ENCODE measurements around the gene ZNRF1. TPM values are rescaled to one million over a fixed set of nuclear protein-coding genes. Genes with fewer than 3 reads are reported as not detected.

ZNRF1 gene
- total and polyA plus RNA-seq, 2 of the 13 experiments (the other 11 are each of a cell fraction or from before 2014, with no cell fraction given): 43.9 to 58.7 TPM

DNA sequence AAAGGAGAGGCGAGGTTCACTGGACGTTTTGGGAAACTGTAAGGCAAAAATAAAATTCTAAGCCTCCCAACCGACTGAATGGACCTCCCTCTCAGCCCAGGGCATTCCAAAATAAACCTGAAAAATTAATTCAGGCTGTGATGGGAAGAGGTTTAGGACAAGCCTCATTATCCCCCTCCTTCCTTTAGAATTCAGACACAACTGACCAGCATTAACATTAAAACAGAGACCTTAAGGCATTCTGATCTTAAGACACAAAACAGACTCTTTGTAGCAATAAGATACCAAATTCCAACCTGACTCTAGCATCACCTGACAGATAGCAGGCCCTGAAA lies 118.1 kb downstream of the ZNRF1 start (continued):
- TF ChIP-seq, protein P1, sequence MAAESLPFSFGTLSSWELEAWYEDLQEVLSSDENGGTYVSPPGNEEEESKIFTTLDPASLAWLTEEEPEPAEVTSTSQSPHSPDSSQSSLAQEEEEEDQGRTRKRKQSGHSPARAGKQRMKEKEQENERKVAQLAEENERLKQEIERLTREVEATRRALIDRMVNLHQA (CRISPR knock-in tag; IDR thresholded peaks at IDR 0.05): no peak
- TF ChIP-seq TOE1 (CRISPR knock-in tag; IDR thresholded peaks at IDR 0.05) (0 out of 2 replicates have a peak, but pooled peaks have one; percentile 6), ZNF451 (CRISPR knock-in tag; IDR thresholded peaks at IDR 0.05) (no peak), ZNF180 (CRISPR knock-in tag; IDR thresholded peaks at IDR 0.05; ENCODE audit: borderline replicate concordance, low read depth) (no peak), TAF15 (IDR thresholded peaks at IDR 0.05; ENCODE audit: low read depth, low read length, poor library complexity, severe bottlenecking) (no peak), KDM5A (IDR thresholded peaks at IDR 0.05; ENCODE audit: borderline replicate concordance, low read length) (no peak), ZNF547 (CRISPR knock-in tag; IDR thresholded peaks at IDR 0.05) (no peak), ZSCAN20 (CRISPR knock-in tag; IDR thresholded peaks at IDR 0.05; ENCODE audit: borderline replicate concordance) (0 out of 2 replicates have a peak, but pooled peaks have one; percentile 26), NR2F2 (IDR thresholded peaks at IDR 0.05; ENCODE audit: borderline replicate concordance, low read depth) (no peak), ZNF235 (CRISPR knock-in tag; IDR thresholded peaks at IDR 0.05; ENCODE audit: borderline replicate concordance) (no peak), WIZ (CRISPR knock-in tag; IDR thresholded peaks at IDR 0.05) (no peak), POLR2AphosphoS2 (IDR thresholded peaks at IDR 0.05; ENCODE audit: low read depth, low read length) (no peak), HNRNPH1 (optimal IDR thresholded peaks at IDR 0.05; ENCODE audit: low read depth, low read length) (no peak), IRF2 (CRISPR knock-in tag; IDR thresholded peaks at IDR 0.05) (no peak), TCF12 (IDR thresholded peaks at IDR 0.05) (no peak), TCF12 (CRISPR knock-in tag; IDR thresholded peaks at IDR 0.05) (no peak), ZNF660 (CRISPR knock-in tag; IDR thresholded peaks at IDR 0.05; ENCODE audit: borderline replicate concordance, low read depth) (no peak), JUN (CRISPR knock-in tag; IDR thresholded peaks at IDR 0.05) (no peak), GATA4 (IDR thresholded peaks at IDR 0.05; ENCODE audit: borderline replicate concordance, low read depth) (no peak), ZNF773 (CRISPR knock-in tag; IDR thresholded peaks at IDR 0.05; ENCODE audit: borderline replicate concordance) (no peak), MLLT10 (CRISPR knock-in tag; IDR thresholded peaks at IDR 0.05) (no peak)
- TF ChIP-seq, protein P2, sequence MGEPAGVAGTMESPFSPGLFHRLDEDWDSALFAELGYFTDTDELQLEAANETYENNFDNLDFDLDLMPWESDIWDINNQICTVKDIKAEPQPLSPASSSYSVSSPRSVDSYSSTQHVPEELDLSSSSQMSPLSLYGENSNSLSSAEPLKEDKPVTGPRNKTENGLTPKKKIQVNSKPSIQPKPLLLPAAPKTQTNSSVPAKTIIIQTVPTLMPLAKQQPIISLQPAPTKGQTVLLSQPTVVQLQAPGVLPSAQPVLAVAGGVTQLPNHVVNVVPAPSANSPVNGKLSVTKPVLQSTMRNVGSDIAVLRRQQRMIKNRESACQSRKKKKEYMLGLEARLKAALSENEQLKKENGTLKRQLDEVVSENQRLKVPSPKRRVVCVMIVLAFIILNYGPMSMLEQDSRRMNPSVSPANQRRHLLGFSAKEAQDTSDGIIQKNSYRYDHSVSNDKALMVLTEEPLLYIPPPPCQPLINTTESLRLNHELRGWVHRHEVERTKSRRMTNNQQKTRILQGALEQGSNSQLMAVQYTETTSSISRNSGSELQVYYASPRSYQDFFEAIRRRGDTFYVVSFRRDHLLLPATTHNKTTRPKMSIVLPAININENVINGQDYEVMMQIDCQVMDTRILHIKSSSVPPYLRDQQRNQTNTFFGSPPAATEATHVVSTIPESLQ (CRISPR knock-in tag; conservative IDR thresholded peaks at IDR 0.05): no peak
- TF ChIP-seq, protein P3, sequence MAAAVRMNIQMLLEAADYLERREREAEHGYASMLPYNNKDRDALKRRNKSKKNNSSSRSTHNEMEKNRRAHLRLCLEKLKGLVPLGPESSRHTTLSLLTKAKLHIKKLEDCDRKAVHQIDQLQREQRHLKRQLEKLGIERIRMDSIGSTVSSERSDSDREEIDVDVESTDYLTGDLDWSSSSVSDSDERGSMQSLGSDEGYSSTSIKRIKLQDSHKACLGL (CRISPR knock-in tag; IDR thresholded peaks at IDR 0.05): no peak
- TF ChIP-seq, protein P4, sequence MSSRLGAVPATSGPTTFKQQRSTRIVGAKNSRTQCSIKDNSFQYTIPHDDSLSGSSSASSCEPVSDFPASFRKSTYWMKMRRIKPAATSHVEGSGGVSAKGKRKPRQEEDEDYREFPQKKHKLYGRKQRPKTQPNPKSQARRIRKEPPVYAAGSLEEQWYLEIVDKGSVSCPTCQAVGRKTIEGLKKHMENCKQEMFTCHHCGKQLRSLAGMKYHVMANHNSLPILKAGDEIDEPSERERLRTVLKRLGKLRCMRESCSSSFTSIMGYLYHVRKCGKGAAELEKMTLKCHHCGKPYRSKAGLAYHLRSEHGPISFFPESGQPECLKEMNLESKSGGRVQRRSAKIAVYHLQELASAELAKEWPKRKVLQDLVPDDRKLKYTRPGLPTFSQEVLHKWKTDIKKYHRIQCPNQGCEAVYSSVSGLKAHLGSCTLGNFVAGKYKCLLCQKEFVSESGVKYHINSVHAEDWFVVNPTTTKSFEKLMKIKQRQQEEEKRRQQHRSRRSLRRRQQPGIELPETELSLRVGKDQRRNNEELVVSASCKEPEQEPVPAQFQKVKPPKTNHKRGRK (CRISPR knock-in tag; IDR thresholded peaks at IDR 0.05): no peak
- TF ChIP-seq, protein P5, sequence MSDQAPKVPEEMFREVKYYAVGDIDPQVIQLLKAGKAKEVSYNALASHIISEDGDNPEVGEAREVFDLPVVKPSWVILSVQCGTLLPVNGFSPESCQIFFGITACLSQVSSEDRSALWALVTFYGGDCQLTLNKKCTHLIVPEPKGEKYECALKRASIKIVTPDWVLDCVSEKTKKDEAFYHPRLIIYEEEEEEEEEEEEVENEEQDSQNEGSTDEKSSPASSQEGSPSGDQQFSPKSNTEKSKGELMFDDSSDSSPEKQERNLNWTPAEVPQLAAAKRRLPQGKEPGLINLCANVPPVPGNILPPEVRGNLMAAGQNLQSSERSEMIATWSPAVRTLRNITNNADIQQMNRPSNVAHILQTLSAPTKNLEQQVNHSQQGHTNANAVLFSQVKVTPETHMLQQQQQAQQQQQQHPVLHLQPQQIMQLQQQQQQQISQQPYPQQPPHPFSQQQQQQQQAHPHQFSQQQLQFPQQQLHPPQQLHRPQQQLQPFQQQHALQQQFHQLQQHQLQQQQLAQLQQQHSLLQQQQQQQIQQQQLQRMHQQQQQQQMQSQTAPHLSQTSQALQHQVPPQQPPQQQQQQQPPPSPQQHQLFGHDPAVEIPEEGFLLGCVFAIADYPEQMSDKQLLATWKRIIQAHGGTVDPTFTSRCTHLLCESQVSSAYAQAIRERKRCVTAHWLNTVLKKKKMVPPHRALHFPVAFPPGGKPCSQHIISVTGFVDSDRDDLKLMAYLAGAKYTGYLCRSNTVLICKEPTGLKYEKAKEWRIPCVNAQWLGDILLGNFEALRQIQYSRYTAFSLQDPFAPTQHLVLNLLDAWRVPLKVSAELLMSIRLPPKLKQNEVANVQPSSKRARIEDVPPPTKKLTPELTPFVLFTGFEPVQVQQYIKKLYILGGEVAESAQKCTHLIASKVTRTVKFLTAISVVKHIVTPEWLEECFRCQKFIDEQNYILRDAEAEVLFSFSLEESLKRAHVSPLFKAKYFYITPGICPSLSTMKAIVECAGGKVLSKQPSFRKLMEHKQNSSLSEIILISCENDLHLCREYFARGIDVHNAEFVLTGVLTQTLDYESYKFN (CRISPR knock-in tag; conservative IDR thresholded peaks at IDR 0.05): no peak

All from HepG2 (cell line).